ENCODE data around the gene ADH5.
"Not testable (repeated sequence)": the region's sequence is repeated elsewhere in the genome, so short reads cannot be mapped to it uniquely, and the experiment has no call there.

ADH5 gene

DNA sequence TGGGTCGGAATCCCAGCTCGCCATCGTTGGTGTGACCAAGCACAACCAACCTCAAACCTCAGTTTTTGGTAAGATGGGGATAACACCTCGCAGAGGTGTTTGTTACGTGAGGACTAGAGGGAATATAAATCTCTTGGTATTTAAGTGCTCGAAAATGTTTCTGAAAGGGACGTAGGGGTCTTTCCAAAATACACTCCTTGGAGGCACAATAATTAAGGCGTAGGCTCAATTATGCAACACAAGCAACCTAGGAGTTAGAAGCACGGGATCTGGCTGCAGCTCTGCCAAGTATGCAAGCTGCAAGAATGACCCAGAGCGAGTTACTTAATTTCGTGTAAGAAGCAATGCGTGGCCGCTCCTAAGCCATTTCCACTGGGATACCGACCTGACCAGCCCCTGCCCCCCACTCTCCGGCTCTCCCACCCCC is 552 bp downstream of the ADH5 start:
- TF ChIP-seq, protein P1, sequence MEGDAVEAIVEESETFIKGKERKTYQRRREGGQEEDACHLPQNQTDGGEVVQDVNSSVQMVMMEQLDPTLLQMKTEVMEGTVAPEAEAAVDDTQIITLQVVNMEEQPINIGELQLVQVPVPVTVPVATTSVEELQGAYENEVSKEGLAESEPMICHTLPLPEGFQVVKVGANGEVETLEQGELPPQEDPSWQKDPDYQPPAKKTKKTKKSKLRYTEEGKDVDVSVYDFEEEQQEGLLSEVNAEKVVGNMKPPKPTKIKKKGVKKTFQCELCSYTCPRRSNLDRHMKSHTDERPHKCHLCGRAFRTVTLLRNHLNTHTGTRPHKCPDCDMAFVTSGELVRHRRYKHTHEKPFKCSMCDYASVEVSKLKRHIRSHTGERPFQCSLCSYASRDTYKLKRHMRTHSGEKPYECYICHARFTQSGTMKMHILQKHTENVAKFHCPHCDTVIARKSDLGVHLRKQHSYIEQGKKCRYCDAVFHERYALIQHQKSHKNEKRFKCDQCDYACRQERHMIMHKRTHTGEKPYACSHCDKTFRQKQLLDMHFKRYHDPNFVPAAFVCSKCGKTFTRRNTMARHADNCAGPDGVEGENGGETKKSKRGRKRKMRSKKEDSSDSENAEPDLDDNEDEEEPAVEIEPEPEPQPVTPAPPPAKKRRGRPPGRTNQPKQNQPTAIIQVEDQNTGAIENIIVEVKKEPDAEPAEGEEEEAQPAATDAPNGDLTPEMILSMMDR (IDR thresholded peaks at IDR 0.05; ENCODE audit: low read depth, low read length), result no peak
- peak overlapping the region; percentile 99 for H3K4me3 ChIP-seq (ENCODE audit: low read depth, low read length)
- peaks cover 17% of the 10 kb centered on the region for H3K36me3 ChIP-seq
- peak; percentile 27 for DNase-seq
- 0 out of 2 replicates have a peak, but pooled peaks cover 5% of the 10 kb centered on the region for H3K27me3 ChIP-seq
- H3K4me1 ChIP-seq, result no peaks in the 10 kb centered on the region
- H3K9me3 ChIP-seq, result no peaks in the 10 kb centered on the region

DNA sequence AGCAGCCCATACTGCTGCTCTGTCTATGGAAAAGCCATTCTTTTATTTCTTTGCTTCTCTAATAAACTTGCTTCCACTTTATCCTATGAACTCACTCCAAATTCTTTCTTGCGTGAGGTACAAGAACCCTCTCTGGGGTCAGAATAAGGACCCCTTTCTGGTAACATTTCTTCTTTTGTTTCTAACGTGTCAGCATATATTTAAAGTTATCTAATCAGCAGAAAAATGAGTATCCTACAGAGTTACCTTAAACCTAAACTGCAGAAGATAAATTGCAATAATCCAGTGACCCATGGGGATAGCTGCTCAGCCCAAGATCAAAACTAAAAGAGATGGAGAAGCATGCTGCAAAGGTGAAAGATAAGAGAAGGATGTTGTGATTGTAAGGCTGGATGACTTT is 4.0 kb downstream of the ADH5 start:
- no peaks in the 10 kb centered on the region for H3K9me3 ChIP-seq
- DNase-seq, result no peak
- no peaks in the 10 kb centered on the region for H3K4me1 ChIP-seq
- TF ChIP-seq, protein P1 (IDR thresholded peaks at IDR 0.05; ENCODE audit: low read depth, low read length), result no peak
- no peaks in the 10 kb centered on the region for H3K27me3 ChIP-seq
- no peak overlapping the region for H3K4me3 ChIP-seq (ENCODE audit: low read depth, low read length)
- H3K36me3 ChIP-seq, result peaks cover 50% of the 10 kb centered on the region

DNA sequence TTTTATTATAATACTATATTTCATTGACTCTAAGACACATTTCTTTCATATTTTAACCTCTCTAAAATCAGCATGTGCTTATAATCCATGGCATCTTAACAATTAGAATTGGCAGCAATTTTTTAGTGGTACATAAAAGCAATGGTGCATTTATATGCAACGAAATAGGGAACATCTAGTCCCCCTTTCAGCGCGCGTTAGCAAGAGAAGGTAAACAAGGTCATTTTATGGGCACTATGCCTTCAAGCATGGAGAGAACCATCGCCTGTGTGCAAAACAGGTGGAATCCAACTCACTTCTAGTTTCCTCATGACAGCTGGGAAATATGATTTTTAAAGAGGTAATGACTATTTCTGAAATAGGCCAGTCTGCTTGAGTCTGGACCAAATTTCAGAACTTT is 6.4 kb downstream of the ADH5 start:
- H3K36me3 ChIP-seq, result peaks cover 69% of the 10 kb centered on the region
- no peak overlapping the region for H3K4me3 ChIP-seq (ENCODE audit: low read depth, low read length)
- no peaks in the 10 kb centered on the region for H3K4me1 ChIP-seq
- no peak for DNase-seq
- no peaks in the 10 kb centered on the region for H3K27me3 ChIP-seq
- TF ChIP-seq, protein P1 (IDR thresholded peaks at IDR 0.05; ENCODE audit: low read depth, low read length), result no peak
- H3K9me3 ChIP-seq, result no peaks in the 10 kb centered on the region

DNA sequence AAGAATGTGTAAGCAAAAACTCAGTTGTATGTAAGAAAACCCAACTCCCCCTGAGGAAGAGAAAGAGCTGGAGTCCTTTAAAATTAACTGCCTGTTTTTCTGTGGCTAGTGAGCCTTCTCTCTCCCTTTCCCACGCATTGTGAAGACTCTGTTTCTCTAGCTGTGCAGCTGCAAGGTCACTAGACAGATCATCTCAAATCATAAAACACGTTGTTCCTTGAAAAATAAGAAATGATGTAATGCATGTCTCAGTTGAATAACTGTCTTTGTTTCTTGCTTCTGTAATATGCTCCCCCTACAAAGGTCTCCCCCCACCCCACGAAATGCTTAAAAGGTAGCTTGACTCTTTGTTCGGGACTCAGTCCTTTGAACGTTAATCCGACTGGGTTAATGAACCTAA is 7.7 kb downstream of the ADH5 start:
- not testable (repeated sequence) for H3K4me3 ChIP-seq (ENCODE audit: low read depth, low read length)

DNA sequence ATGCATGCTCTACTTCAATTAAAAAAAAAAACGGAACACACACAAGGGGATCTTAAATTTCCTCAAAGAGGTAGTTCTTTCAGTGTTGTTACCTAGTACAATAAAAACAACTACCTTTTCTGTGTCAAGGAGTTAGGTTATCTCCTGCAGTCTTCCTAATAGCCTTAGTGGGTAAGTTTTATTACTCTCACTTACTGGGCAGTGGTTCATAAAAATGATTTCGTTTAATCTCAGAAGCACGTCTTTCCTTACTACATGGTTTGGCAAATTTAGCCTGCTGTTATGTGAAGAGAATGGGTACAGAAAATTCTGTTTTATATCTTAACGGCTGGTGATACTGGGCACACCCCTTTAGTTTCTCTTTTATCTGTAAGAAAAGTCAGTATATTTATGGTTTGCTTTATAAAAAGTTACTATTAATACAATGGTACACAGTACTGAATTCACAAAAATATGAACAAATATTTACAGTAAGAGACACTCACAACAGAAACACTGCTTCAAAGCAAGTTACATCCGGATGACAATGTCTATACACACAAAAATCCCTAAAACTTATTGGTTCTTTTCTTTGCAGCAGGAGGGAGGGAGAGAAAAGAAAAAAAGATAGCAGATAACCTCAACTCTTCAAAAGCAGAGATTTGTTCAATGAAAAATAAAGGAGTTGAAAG is 8.8 kb downstream of the ADH5 start:
- TF ChIP-seq, protein P1 (IDR thresholded peaks at IDR 0.05; ENCODE audit: low read depth, low read length), result no peak
- H3K4me3 ChIP-seq (ENCODE audit: low read depth, low read length), result no peak overlapping the region
- H3K36me3 ChIP-seq, result peaks cover 83% of the 10 kb centered on the region

More for the DNA sequence above, 7.7 kb downstream of the ADH5 start:
- not testable (repeated sequence) for DNase-seq, H3K9me3 ChIP-seq, H3K4me1 ChIP-seq, H3K27me3 ChIP-seq
- H3K36me3 ChIP-seq, result peaks cover 78% of the 10 kb centered on the region

DNA sequence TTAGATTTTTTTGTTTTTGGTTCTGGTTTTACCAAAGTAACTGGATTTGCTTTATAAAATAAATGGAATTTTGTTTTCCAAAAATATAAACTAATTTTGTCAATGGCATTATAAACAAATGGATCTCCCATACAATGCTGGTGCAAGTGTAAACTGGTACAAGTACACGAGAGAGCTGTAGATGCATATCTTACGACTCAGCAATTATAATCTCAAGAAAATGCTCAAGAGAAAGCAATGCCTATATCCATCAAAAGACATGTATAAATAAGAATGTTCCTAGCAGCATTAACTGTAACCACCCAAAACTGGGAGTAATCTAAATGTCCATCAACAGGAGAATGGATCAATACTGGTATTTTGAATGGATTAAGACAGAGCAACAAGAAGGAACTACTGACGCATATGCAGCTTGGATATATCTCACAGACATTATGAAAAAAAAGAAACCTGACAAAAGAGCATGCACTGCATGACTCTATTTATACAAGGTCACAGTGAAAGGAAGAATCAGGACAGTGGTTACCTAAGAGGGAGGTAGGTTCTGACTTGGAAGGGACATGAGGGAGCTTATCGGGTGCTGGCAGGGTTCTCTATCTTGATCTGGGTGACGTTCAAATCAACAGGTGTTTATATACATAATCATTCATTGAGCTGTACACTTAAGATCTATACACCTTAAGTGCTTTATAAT is 9.5 kb downstream of the ADH5 start:
- no peak for DNase-seq
- Histone ChIP-seq H3K4me1 (no peaks in the 10 kb centered on the region), H3K27me3 (no peaks in the 10 kb centered on the region), H3K9me3 (no peaks in the 10 kb centered on the region), H3K4me3 (ENCODE audit: low read depth, low read length) (no peak overlapping the region), H3K36me3 (peaks cover 83% of the 10 kb centered on the region)
- TF ChIP-seq, protein P1 (IDR thresholded peaks at IDR 0.05; ENCODE audit: low read depth, low read length), result no peak

More for the DNA sequence above, 8.8 kb downstream of the ADH5 start:
- Histone ChIP-seq H3K4me1 (no peaks in the 10 kb centered on the region), H3K27me3 (no peaks in the 10 kb centered on the region), H3K9me3 (no peaks in the 10 kb centered on the region)
- no peak for DNase-seq

Data from BE2C (cell line).